ENCODE results near the gene UPB1.
"Not testable (repeated sequence)": the region's sequence is repeated elsewhere in the genome, so short reads cannot be mapped to it uniquely, and the experiment has no call there.

UPB1 gene

GRCh38 chr22:24518771-24519485 lies 23.8 kb downstream of the UPB1 start:
- peaks cover 4% of the 10 kb centered on the region for H3K4me1 ChIP-seq (ENCODE audit: control insufficient read depth, insufficient read depth, low read length)
- H3K4me2 ChIP-seq (ENCODE audit: low read length) = no peak overlapping the region
- no peak overlapping the region for H3K9ac ChIP-seq (ENCODE audit: low read depth, low read length)
- no peaks in the 10 kb centered on the region for H3K36me3 ChIP-seq (ENCODE audit: insufficient read depth, low read length)
- H3K4me3 ChIP-seq (ENCODE audit: low read length) = no peak overlapping the region
- no peaks in the 10 kb centered on the region for H3K9me3 ChIP-seq (replicated peaks; ENCODE audit: low read length)
- peaks cover 31% of the 10 kb centered on the region for H3K27me3 ChIP-seq (ENCODE audit: control insufficient read depth, insufficient read depth, low read length)

- Histone ChIP-seq H3K4me1 (ENCODE audit: control insufficient read depth, insufficient read depth, low read length) (peaks cover 7% of the 10 kb centered on the region), H3K4me3 (ENCODE audit: low read length) (no peak overlapping the region)
Measured at GRCh38 chr22:24519496-24519895, 24.4 kb downstream of the UPB1 start.

GRCh38 chr22:24521791-24522245 lies 26.7 kb downstream of the UPB1 start:
- Histone ChIP-seq H3K9ac (ENCODE audit: low read depth, low read length) (no peak overlapping the region), H3K4me1 (ENCODE audit: control insufficient read depth, insufficient read depth, low read length) (peaks cover 6% of the 10 kb centered on the region), H3K4me2 (ENCODE audit: low read length) (no peak overlapping the region), H3K36me3 (ENCODE audit: insufficient read depth, low read length) (no peaks in the 10 kb centered on the region), H3K4me3 (ENCODE audit: low read length) (no peak overlapping the region), H3K27me3 (ENCODE audit: control insufficient read depth, insufficient read depth, low read length) (peaks cover 23% of the 10 kb centered on the region), H3K9me3 (replicated peaks; ENCODE audit: low read length) (no peaks in the 10 kb centered on the region)

More at GRCh38 chr22:24519496-24519895, 24.4 kb downstream of the UPB1 start:
- H3K9ac ChIP-seq (ENCODE audit: low read depth, low read length) = no peak overlapping the region
- H3K9me3 ChIP-seq (replicated peaks; ENCODE audit: low read length) = no peaks in the 10 kb centered on the region
- no peaks in the 10 kb centered on the region for H3K36me3 ChIP-seq (ENCODE audit: insufficient read depth, low read length)
- H3K27me3 ChIP-seq (ENCODE audit: control insufficient read depth, insufficient read depth, low read length) = peaks cover 26% of the 10 kb centered on the region
- H3K4me2 ChIP-seq (ENCODE audit: low read length) = no peak overlapping the region

- Histone ChIP-seq H3K9me3 (replicated peaks; ENCODE audit: low read length) (no peaks in the 10 kb centered on the region), H3K36me3 (ENCODE audit: insufficient read depth, low read length) (no peaks in the 10 kb centered on the region), H3K27me3 (ENCODE audit: control insufficient read depth, insufficient read depth, low read length) (peaks cover 18% of the 10 kb centered on the region), H3K4me3 (ENCODE audit: low read length) (no peak overlapping the region), H3K9ac (ENCODE audit: low read depth, low read length) (no peak overlapping the region), H3K4me2 (ENCODE audit: low read length) (no peak overlapping the region), H3K4me1 (ENCODE audit: control insufficient read depth, insufficient read depth, low read length) (peaks cover 6% of the 10 kb centered on the region)
Measured at GRCh38 chr22:24523873-24524272, 28.7 kb downstream of the UPB1 start.

GRCh38 chr22:24525416-24526037 lies 30.4 kb downstream of the UPB1 start:
- H3K9me3 ChIP-seq (replicated peaks; ENCODE audit: low read length) = no peaks in the 10 kb centered on the region

GRCh38 chr22:24526191-24526590 lies 31.1 kb downstream of the UPB1 start:
- H3K9me3 ChIP-seq (replicated peaks; ENCODE audit: low read length) = no peaks in the 10 kb centered on the region
- no peak overlapping the region for H3K9ac ChIP-seq (ENCODE audit: low read depth, low read length)
- H3K4me1 ChIP-seq (ENCODE audit: control insufficient read depth, insufficient read depth, low read length) = peaks cover 6% of the 10 kb centered on the region
- peaks cover 8% of the 10 kb centered on the region for H3K27me3 ChIP-seq (ENCODE audit: control insufficient read depth, insufficient read depth, low read length)
- no peak overlapping the region for H3K4me3 ChIP-seq (ENCODE audit: low read length)
- H3K4me2 ChIP-seq (ENCODE audit: low read length) = no peak overlapping the region
- no peaks in the 10 kb centered on the region for H3K36me3 ChIP-seq (ENCODE audit: insufficient read depth, low read length)

More at GRCh38 chr22:24525416-24526037, 30.4 kb downstream of the UPB1 start:
- H3K9ac ChIP-seq (ENCODE audit: low read depth, low read length) = no peak overlapping the region
- H3K36me3 ChIP-seq (ENCODE audit: insufficient read depth, low read length) = no peaks in the 10 kb centered on the region
- peaks cover 6% of the 10 kb centered on the region for H3K4me1 ChIP-seq (ENCODE audit: control insufficient read depth, insufficient read depth, low read length)
- H3K4me2 ChIP-seq (ENCODE audit: low read length) = no peak overlapping the region
- peaks cover 8% of the 10 kb centered on the region for H3K27me3 ChIP-seq (ENCODE audit: control insufficient read depth, insufficient read depth, low read length)
- no peak overlapping the region for H3K4me3 ChIP-seq (ENCODE audit: low read length)

GRCh38 chr22:24529898-24530297 lies 34.8 kb downstream of the UPB1 start:
- no peaks in the 10 kb centered on the region for H3K36me3 ChIP-seq (ENCODE audit: insufficient read depth, low read length)

GRCh38 chr22:24530968-24531367 lies 35.8 kb downstream of the UPB1 start:
- not testable (repeated sequence) for H3K36me3 ChIP-seq (ENCODE audit: insufficient read depth, low read length); H3K4me3 ChIP-seq (ENCODE audit: low read length); H3K4me2 ChIP-seq (ENCODE audit: low read length)

More at GRCh38 chr22:24529898-24530297, 34.8 kb downstream of the UPB1 start:
- Histone ChIP-seq H3K4me3 (ENCODE audit: low read length) (no peak overlapping the region), H3K4me2 (ENCODE audit: low read length) (no peak overlapping the region), H3K9ac (ENCODE audit: low read depth, low read length) (no peak overlapping the region), H3K4me1 (ENCODE audit: control insufficient read depth, insufficient read depth, low read length) (peaks cover 3% of the 10 kb centered on the region), H3K27me3 (ENCODE audit: control insufficient read depth, insufficient read depth, low read length) (peaks cover 18% of the 10 kb centered on the region), H3K9me3 (replicated peaks; ENCODE audit: low read length) (no peaks in the 10 kb centered on the region)

GRCh38 chr22:24532075-24532474 lies 36.9 kb downstream of the UPB1 start:
- Histone ChIP-seq H3K9ac (ENCODE audit: low read depth, low read length) (no peak overlapping the region), H3K36me3 (ENCODE audit: insufficient read depth, low read length) (no peaks in the 10 kb centered on the region), H3K4me2 (ENCODE audit: low read length) (no peak overlapping the region), H3K4me1 (ENCODE audit: control insufficient read depth, insufficient read depth, low read length) (no peaks in the 10 kb centered on the region), H3K9me3 (replicated peaks; ENCODE audit: low read length) (no peaks in the 10 kb centered on the region), H3K4me3 (ENCODE audit: low read length) (no peak overlapping the region), H3K27me3 (ENCODE audit: control insufficient read depth, insufficient read depth, low read length) (peaks cover 18% of the 10 kb centered on the region)

More at GRCh38 chr22:24530968-24531367, 35.8 kb downstream of the UPB1 start:
- not testable (repeated sequence) for H3K4me1 ChIP-seq (ENCODE audit: control insufficient read depth, insufficient read depth, low read length); H3K9ac ChIP-seq (ENCODE audit: low read depth, low read length); H3K9me3 ChIP-seq (replicated peaks; ENCODE audit: low read length)
- peaks cover 18% of the 10 kb centered on the region for H3K27me3 ChIP-seq (ENCODE audit: control insufficient read depth, insufficient read depth, low read length)

GRCh38 chr22:24535348-24535747 lies 40.2 kb downstream of the UPB1 start:
- no peaks in the 10 kb centered on the region for H3K4me1 ChIP-seq (ENCODE audit: control insufficient read depth, insufficient read depth, low read length)
- no peak overlapping the region for H3K9ac ChIP-seq (ENCODE audit: low read depth, low read length)
- peaks cover 9% of the 10 kb centered on the region for H3K36me3 ChIP-seq (ENCODE audit: insufficient read depth, low read length)
- H3K9me3 ChIP-seq (replicated peaks; ENCODE audit: low read length) = no peaks in the 10 kb centered on the region
- peaks cover 10% of the 10 kb centered on the region for H3K27me3 ChIP-seq (ENCODE audit: control insufficient read depth, insufficient read depth, low read length)
- no peak overlapping the region for H3K4me3 ChIP-seq (ENCODE audit: low read length)
- no peak overlapping the region for H3K4me2 ChIP-seq (ENCODE audit: low read length)

GRCh38 chr22:24536089-24536488 lies 41.0 kb downstream of the UPB1 start:
- Histone ChIP-seq H3K9ac (ENCODE audit: low read depth, low read length) (no peak overlapping the region), H3K9me3 (replicated peaks; ENCODE audit: low read length) (no peaks in the 10 kb centered on the region), H3K36me3 (ENCODE audit: insufficient read depth, low read length) (peaks cover 17% of the 10 kb centered on the region), H3K4me1 (ENCODE audit: control insufficient read depth, insufficient read depth, low read length) (no peaks in the 10 kb centered on the region), H3K27me3 (ENCODE audit: control insufficient read depth, insufficient read depth, low read length) (peaks cover 10% of the 10 kb centered on the region), H3K4me3 (ENCODE audit: low read length) (no peak overlapping the region), H3K4me2 (ENCODE audit: low read length) (no peak overlapping the region)

GRCh38 chr22:24540470-24540869 lies 45.3 kb downstream of the UPB1 start:
- H3K4me3 ChIP-seq (ENCODE audit: low read length) = no peak overlapping the region
- peaks cover 10% of the 10 kb centered on the region for H3K4me1 ChIP-seq (ENCODE audit: control insufficient read depth, insufficient read depth, low read length)
- H3K9me3 ChIP-seq (replicated peaks; ENCODE audit: low read length) = no peaks in the 10 kb centered on the region
- H3K36me3 ChIP-seq (ENCODE audit: insufficient read depth, low read length) = peaks cover 50% of the 10 kb centered on the region
- H3K9ac ChIP-seq (ENCODE audit: low read depth, low read length) = no peak overlapping the region
- no peaks in the 10 kb centered on the region for H3K27me3 ChIP-seq (ENCODE audit: control insufficient read depth, insufficient read depth, low read length)
- H3K4me2 ChIP-seq (ENCODE audit: low read length) = no peak overlapping the region
